Retinal pigment epithelial cell (primary cell): ENCODE results near the gene GTPBP4.

ENCODE experiments used
- DNase-seq: peaks from one replicate; pipeline ENCODE4 v3.0.0-alpha.2; 2010; ENCODE audit warnings: low read depth
- H3K4me3 ChIP-seq: 2 replicates; pipeline ENCODE4 v1.5.1; 2011; ENCODE audit warnings: mild to moderate bottlenecking, low read length, control low read depth, moderate library complexity
- CTCF ChIP-seq: conservative IDR thresholded peaks from 2 replicates; pipeline ENCODE4 v1.5.1; 2011; ENCODE audit warnings: low read depth, low read length, control low read depth, inconsistent platforms

GTPBP4 gene

DNA sequence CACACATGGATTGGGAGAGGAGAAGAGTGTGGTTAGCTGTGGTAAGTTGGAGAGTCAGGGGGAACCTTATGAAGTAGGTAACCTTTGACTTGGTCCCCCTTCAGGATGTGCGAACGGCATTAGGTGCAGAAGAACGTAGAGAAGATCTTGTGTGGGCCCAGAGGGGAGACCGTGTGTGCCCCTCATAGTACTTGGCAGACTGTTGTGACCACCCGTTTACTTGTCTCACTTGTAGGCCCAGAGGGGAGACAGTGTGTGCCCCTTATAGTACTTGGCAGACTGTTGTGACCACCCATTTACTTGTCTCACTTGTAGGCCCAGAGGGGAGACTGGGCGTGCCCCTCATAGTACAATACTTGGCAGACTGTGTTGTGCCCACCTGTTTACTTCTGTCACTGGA lies 2.6 kb downstream of the GTPBP4 start:
- TF ChIP-seq CTCF, result no peak
- DNase-seq, result no peak
- no peak overlapping the region for H3K4me3 ChIP-seq

DNA sequence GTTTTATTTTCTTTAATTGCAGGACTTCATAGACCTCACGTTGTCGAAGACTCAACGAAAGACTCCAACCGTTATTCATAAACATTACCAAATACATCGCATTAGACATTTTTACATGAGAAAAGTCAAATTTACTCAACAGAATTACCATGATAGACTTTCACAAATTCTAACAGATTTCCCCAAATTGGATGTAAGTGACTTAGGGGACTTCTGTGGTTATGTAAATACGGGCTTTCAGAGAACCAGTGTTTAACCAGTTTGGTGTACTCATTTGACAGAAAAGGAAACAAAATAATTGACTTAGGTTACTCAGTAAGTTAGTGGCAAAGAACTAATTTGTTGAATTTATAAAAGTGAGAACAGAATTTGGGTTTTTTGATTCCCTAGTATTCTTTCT lies 4.2 kb downstream of the GTPBP4 start:
- H3K4me3 ChIP-seq, result no peak overlapping the region
- TF ChIP-seq CTCF, result no peak
- no peak for DNase-seq

GRCh38 chr10:992871-993270 lies 4.6 kb downstream of the GTPBP4 start:
- TF ChIP-seq CTCF, result no peak
- no peak overlapping the region for H3K4me3 ChIP-seq

DNA sequence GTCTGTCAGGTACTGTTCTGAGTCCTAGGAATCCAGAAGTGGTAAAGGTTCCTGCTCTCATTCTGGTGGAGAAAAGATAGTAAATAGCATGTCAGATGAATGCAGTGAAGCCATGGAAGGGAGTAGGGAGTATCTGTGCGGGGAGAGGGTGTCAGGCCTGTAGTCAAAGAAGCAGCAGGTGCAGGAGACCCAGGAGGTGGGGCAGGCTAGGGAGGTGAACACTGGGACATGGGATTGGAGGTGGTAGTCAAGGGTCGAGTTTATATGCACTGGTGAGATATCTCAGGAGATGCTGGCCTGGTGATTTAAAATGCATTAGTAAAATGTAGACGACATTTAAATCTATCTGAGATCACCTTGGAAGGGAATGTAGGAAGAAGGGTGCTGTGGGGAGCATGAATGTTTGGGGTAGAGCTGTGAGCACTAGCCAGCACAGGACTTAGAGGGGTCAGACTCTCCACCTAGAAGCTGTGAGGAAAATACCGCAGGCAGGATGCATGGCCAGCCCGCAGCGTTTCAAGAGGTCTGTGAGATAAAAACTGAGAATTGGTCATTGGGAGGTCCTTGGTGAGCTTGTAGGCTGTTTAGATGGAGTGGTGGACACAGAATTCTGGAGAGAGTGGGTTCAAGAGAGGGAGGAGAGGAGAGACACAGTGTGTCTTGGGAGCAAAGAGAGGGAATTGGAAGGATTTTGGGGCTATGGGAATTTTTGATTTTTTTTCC lies 6.8 kb downstream of the GTPBP4 start:
- no peak for TF ChIP-seq CTCF
- no peak for DNase-seq
- H3K4me3 ChIP-seq, result no peak overlapping the region

More at GRCh38 chr10:992871-993270, 4.6 kb downstream of the GTPBP4 start:
- DNase-seq, result no peak

GRCh38 chr10:995559-995926 lies 7.3 kb downstream of the GTPBP4 start:
- H3K4me3 ChIP-seq, result no peak overlapping the region
- no peak for TF ChIP-seq CTCF
- DNase-seq, result no peak

DNA sequence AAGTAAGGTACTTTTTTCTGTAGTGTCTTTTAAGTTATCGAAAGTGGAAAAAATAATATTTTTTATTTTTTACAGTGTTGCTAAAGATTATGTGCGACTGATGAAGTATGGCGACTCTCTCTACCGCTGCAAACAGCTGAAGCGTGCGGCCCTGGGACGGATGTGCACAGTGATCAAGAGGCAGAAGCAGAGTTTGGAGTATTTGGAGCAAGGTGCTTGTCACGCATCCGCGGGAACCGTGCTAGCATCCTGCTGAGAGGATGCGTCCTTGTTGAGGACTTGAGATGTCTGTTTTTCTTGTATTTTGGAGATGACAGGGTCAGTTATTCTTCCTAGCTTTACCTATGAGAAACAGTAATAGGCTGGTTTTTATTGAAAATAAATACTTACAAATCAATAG lies 7.8 kb downstream of the GTPBP4 start:
- no peak overlapping the region for H3K4me3 ChIP-seq
- TF ChIP-seq CTCF, result no peak
- DNase-seq, result no peak

DNA sequence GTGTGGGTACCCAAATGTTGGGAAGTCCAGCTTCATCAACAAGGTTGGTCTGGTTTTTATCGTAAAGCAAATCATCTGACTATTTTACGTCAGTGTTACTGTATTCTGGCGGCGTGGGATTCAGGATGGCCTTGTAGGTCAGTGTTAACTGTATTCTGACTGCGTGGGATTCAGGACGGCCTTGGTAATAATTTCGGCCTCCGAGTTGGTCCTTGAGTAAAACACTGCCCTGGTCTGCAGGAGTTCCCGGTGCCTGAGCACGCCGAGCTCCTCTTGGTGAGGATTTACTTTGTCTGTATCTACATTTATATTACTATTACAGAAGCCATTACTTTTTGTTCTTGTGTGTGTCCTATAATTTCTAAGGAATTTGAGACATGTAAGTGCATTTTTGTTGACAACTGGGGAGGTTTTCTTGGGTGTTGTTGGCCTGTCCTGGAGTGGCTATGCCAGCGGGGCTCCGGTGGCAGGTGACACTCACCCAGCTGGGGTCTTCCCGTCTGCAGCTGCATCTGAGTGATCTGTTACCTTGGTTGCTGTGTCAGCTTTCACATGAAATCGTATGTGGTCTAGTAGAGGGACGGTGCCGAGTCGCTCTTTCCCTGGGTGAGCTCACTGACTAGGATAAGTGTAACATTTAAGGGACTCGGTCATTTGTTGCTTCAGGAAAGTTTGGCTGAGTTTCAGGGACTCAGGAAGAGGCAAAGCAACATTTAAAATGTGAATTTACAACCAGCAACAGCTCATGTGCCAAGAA lies 9.2 kb downstream of the GTPBP4 start:
- DNase-seq, result no peak
- no peak overlapping the region for H3K4me3 ChIP-seq
- TF ChIP-seq CTCF, result no peak
